Uterus (tissue), 4 donors: ENCODE results near the gene IQCE. TPM values are rescaled to one million over a fixed set of nuclear protein-coding genes. Genes with fewer than 3 reads are reported as not detected.
"Not testable (repeated sequence)": the region's sequence is repeated elsewhere in the genome, so short reads cannot be mapped to it uniquely, and the experiment has no call there.

Experiments used
- DNase-seq, 2 donors: peaks; one replicate each; pipeline ENCODE4 v3.0.0-alpha.2; 2019 to 2020
- H3K27ac ChIP-seq, 2 donors: fragments of 200-600 bp; sonication (generic); 1 replicate in 1 of 2; 2 replicates in 1 of 2; pipeline ENCODE4 v1.5.1; 2016 to 2018
- H3K27me3 ChIP-seq, 2 donors: fragments of 200-600 bp; sonication (generic); one replicate each; pipeline ENCODE4 v1.5.1; 2018 to 2019; ENCODE audit warnings: control low read depth in 1 of 2
- H3K36me3 ChIP-seq, 2 donors: fragments of 200-600 bp; sonication (generic); one replicate each; pipeline ENCODE4 v1.5.1; 2019; ENCODE audit warnings: control low read depth in 1 of 2
- H3K4me1 ChIP-seq, 2 donors: fragments of 200-600 bp; sonication (generic); one replicate each; pipeline ENCODE4 v1.5.1; 2018 to 2019; ENCODE audit warnings: control low read depth in 1 of 2
- H3K4me3 ChIP-seq, 2 donors: fragments of 200-600 bp; sonication (generic); 1 replicate in 1 of 2; 2 replicates in 1 of 2; pipeline ENCODE4 v1.5.1; 2018 to 2019; ENCODE audit warnings: mild to moderate bottlenecking in 1 of 2
- H3K9me3 ChIP-seq, 2 donors: fragments of 200-600 bp; sonication (generic); one replicate each; pipeline ENCODE4 v1.5.1; 2019; ENCODE audit warnings: control low read depth in 1 of 2
- POLR2A ChIP-seq, 2 donors: fragments of 450-650 bp; IDR thresholded peaks; one replicate each; pipeline ENCODE4 v1.6.1; 2016; ENCODE audit warnings: antibody characterized with exemption in 2 of 2, mild to moderate bottlenecking in 1 of 2, moderate library complexity in 1 of 2
- intact Hi-C: fragments of 100-400 bp; cut with DNase I; formaldehyde crosslinking; loops from one replicate; pipeline ENCODE4 v1.15.1; 2023; ENCODE audit warnings: low total_unique reads
- total RNA-seq, 4 donors: library from RNA; depleted of rRNA in 3 of 4; stranded (reverse); fragments of >200 nt in 3 of 4; gene quantifications; one replicate each; pipeline versions ENCODE4 v1.1.0 to v1.2.4, GENCODE V29; 2014 to 2023
- TF ChIP-seq, protein P1 (sequence below), 4 experiments: fragments of 200-600 bp in 2 of 4; fragments of 450-650 bp in 2 of 4; sonication (generic) in 2 of 4; IDR thresholded peaks; one replicate each; pipeline ENCODE4 v1.5.1; 2016 to 2019; ENCODE audit warnings: antibody characterized with exemption in 4 of 4, mild to moderate bottlenecking in 2 of 4, moderate library complexity in 1 of 4
- donor health status: DM: yes; HTN: yes; CAD: no.

The IQCE gene
- total RNA-seq, 4 donors from 2014 or later: 6.8 to 28.0 (median 16.9) TPM

DNA sequence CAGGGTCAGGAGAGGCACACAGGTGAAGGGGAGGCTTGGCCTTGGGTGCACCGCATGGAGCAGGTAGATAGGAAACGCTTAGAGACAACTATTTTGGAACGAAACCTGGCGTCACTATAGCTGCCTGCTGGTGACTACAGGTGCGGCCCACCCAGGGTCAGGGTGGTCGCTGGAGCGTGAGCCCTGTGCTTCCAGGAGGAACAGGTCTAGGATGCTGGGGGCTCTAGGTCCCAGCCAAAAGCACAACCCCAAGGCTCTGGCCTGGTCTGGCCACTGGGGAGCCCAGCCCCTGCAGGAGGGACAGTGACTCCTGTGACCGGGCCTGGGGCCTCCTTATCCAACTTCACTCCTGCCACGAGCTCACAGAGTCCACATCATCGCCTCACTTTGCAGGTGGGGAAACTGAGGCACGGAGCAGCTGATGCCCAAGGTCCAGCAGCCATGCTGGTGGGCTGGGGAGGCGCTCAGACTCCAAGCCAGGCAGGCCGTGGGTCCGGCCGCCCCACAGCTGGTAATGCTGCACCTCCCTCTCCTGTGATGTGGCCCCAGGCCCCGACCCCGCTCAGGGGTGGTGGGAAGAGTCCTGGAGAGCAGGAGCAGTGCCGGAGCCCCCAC lies 30.2 kb upstream of the IQCE start:
- TF ChIP-seq, protein P1, sequence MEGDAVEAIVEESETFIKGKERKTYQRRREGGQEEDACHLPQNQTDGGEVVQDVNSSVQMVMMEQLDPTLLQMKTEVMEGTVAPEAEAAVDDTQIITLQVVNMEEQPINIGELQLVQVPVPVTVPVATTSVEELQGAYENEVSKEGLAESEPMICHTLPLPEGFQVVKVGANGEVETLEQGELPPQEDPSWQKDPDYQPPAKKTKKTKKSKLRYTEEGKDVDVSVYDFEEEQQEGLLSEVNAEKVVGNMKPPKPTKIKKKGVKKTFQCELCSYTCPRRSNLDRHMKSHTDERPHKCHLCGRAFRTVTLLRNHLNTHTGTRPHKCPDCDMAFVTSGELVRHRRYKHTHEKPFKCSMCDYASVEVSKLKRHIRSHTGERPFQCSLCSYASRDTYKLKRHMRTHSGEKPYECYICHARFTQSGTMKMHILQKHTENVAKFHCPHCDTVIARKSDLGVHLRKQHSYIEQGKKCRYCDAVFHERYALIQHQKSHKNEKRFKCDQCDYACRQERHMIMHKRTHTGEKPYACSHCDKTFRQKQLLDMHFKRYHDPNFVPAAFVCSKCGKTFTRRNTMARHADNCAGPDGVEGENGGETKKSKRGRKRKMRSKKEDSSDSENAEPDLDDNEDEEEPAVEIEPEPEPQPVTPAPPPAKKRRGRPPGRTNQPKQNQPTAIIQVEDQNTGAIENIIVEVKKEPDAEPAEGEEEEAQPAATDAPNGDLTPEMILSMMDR (IDR thresholded peaks at IDR 0.05): no peak
- TF ChIP-seq POLR2A (IDR thresholded peaks at IDR 0.05): no peak
- no peaks in the 10 kb centered on the region for H3K27me3 ChIP-seq
- H3K36me3 ChIP-seq: no peaks in the 10 kb centered on the region
- peak overlapping the region in 1 of 2 donors; percentile 0 for H3K27ac ChIP-seq
- intact Hi-C loops: no loop called here
- H3K4me1 ChIP-seq: peaks cover 0 to 13% of the 10 kb centered on the region in 2 donors
- no peak overlapping the region for H3K4me3 ChIP-seq
- H3K9me3 ChIP-seq: no peaks in the 10 kb centered on the region
- DNase-seq: no peak

- intact Hi-C loops: no loop called here
- TF ChIP-seq, protein P1 (IDR thresholded peaks at IDR 0.05): no peak
- TF ChIP-seq POLR2A (IDR thresholded peaks at IDR 0.05): no peak
- Histone ChIP-seq H3K27ac (peak overlapping the region; percentile 55 to 65), H3K36me3 (no peaks in the 10 kb centered on the region), H3K9me3 (no peaks in the 10 kb centered on the region), H3K4me3 (no peak overlapping the region), H3K27me3 (no peaks in the 10 kb centered on the region), H3K4me1 (peaks cover 0 to 13% of the 10 kb centered on the region in 2 donors)
- peak; percentile 24 to 29 for DNase-seq
These were observed 29.4 kb upstream of the IQCE start for GRCh38 chr7:2529161-2530070.

- H3K36me3 ChIP-seq: no peaks in the 10 kb centered on the region
- DNase-seq: peak in 1 of 2 donors; percentile 19
- peaks cover 0 to 13% of the 10 kb centered on the region in 2 donors for H3K4me1 ChIP-seq
- H3K27ac ChIP-seq: peak overlapping the region; percentile 55 to 65
- no peaks in the 10 kb centered on the region for H3K9me3 ChIP-seq
- intact Hi-C loops: no loop called here
- no peak overlapping the region for H3K4me3 ChIP-seq
- H3K27me3 ChIP-seq: no peaks in the 10 kb centered on the region
- TF ChIP-seq, protein P1 (IDR thresholded peaks at IDR 0.05): no peak
- TF ChIP-seq POLR2A (IDR thresholded peaks at IDR 0.05): no peak
These were observed 28.4 kb upstream of the IQCE start for GRCh38 chr7:2530071-2530987.

- H3K4me3 ChIP-seq, intact Hi-C loops, H3K9me3 ChIP-seq, H3K27me3 ChIP-seq, H3K36me3 ChIP-seq, DNase-seq: not testable (repeated sequence)
- peak overlapping the region; percentile 55 to 65 for H3K27ac ChIP-seq
- H3K4me1 ChIP-seq: peaks cover 0 to 13% of the 10 kb centered on the region in 2 donors
These were observed 27.6 kb upstream of the IQCE start for GRCh38 chr7:2530994-2531795.

GRCh38 chr7:2531796-2532110 lies 27.0 kb upstream of the IQCE start:
- H3K27ac ChIP-seq, H3K27me3 ChIP-seq, H3K36me3 ChIP-seq, DNase-seq, intact Hi-C loops, H3K9me3 ChIP-seq, H3K4me3 ChIP-seq: not testable (repeated sequence)
- peaks cover 0 to 13% of the 10 kb centered on the region in 2 donors for H3K4me1 ChIP-seq

DNA sequence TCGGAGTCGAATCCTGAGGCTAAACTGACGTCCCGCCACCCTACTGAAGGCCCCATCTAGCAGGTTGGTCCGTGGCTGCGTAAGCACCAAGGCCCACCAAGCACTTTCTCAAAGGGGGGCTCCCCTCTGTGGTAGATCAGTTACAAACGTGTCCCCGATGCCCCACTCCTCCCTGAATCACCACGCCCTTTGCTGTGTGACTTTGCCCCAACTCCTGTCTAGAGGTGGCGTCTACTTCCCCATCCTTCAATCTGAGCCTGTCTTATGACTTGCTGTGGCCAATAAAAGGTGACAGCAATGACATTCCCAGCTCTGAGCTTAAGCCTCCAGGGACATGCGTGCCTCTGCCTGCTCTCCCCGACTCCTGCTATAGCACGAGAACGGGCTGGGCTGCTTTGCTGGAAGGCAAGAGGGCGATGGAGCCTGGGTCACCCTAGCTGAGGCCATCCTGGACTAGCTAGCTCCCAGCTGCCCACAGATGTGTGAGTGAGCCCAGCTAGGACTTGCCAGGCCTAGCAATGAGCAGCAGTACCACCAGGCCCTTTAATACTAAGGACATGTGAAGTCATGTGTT lies 26.5 kb upstream of the IQCE start:
- H3K9me3 ChIP-seq, DNase-seq, H3K4me3 ChIP-seq, intact Hi-C loops, H3K27ac ChIP-seq, H3K36me3 ChIP-seq, H3K27me3 ChIP-seq: not testable (repeated sequence)
- H3K4me1 ChIP-seq: peaks cover 0 to 13% of the 10 kb centered on the region in 2 donors

- H3K9me3 ChIP-seq, H3K36me3 ChIP-seq, intact Hi-C loops, H3K27ac ChIP-seq, DNase-seq, H3K4me3 ChIP-seq, H3K27me3 ChIP-seq: not testable (repeated sequence)
- H3K4me1 ChIP-seq: peaks cover 0 to 13% of the 10 kb centered on the region in 2 donors
These were observed 26.0 kb upstream of the IQCE start for GRCh38 chr7:2532816-2533215.

DNA sequence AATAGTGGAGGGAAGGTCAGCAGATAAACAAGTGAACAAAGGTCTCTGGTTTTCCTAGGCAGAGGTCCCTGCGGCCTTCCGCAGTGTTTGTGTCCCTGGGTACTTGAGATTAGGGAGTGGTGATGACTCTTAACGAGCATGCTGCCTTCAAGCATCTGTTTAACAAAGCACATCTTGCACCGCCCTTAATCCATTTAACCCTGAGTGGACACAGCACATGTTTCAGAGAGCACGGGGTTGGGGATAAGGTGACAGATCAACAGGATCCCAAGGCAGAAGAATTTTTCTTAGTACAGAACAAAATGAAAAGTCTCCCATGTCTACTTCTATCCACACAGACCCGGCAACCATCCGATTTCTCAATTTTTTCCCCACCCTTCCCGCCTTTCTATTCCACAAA lies 25.2 kb upstream of the IQCE start:
- H3K4me3 ChIP-seq, H3K4me1 ChIP-seq, H3K36me3 ChIP-seq, intact Hi-C loops, DNase-seq, H3K27ac ChIP-seq, H3K9me3 ChIP-seq, H3K27me3 ChIP-seq: not testable (repeated sequence)
